Fibroblast of lung (primary cell): ENCODE data around the gene PIAS4.

ENCODE experiments used
- CTCF ChIP-seq, 2 donors: IDR thresholded peaks in 1 of 2; conservative IDR thresholded peaks in 1 of 2; 1 replicate in 1 of 2; 2 replicates in 1 of 2; pipeline ENCODE4 v1.5.1; 2011 to 2012; ENCODE audit warnings: low read length in 2 of 2, control low read depth in 1 of 2, inconsistent platforms in 1 of 2, low read depth in 1 of 2, mild to moderate bottlenecking in 1 of 2
- EZH2 ChIP-seq: IDR thresholded peaks from 2 replicates; pipeline ENCODE4 v1.5.1; 2012; ENCODE audit warnings: low read length, control low read depth, mild to moderate bottlenecking; ENCODE audit errors: missing control alignments

GRCh38 chr19:4031420-4031819 is 23.9 kb downstream of the PIAS4 start:
- no peak for TF ChIP-seq CTCF (conservative IDR thresholded peaks at IDR 0.05 in 1 of 2, IDR thresholded peaks at IDR 0.05 in 1 of 2; ENCODE audit: low read depth in 1 of 2, low read length in 2 of 2)
- no peak for TF ChIP-seq EZH2
